ENCODE results near the gene HLA-F.

HLA-F gene

DNA sequence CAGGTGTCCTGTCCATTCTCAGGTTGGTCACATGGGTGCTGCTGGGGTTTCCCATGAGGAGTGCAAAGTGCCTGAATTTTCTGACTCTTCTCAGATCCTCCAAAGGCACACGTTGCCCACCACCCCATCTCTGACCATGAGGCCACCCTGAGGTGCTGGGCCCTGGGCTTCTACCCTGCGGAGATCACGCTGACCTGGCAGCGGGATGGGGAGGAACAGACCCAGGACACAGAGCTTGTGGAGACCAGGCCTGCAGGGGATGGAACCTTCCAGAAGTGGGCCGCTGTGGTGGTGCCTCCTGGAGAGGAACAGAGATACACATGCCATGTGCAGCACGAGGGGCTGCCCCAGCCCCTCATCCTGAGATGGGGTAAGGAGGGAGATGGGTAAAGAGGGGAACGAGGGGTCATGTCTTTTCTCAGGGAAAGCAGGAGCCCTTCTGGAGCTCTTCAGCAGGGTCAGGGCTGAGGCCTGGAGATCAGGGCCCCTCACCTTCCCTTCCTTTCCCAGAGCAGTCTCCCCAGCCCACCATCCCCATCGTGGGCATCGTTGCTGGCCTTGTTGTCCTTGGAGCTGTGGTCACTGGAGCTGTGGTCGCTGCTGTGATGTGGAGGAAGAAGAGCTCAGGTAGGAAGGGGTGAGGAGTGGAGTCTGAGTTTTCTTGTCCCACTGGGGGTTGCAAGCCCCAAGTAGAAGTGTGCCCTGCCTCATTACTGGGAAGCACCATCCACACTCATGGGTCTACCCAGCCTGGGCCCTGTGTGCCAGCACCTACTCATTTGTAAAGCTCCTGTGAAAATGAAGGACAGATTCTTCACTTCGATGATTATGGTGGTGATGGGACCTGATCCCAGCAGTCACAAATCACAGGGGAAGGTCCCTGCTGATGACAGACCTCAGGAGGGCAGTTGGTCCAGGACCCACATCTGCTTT lies 2.0 kb downstream of the HLA-F start:
- no peak for DNase-seq (ENCODE audit: low read depth)

DNA sequence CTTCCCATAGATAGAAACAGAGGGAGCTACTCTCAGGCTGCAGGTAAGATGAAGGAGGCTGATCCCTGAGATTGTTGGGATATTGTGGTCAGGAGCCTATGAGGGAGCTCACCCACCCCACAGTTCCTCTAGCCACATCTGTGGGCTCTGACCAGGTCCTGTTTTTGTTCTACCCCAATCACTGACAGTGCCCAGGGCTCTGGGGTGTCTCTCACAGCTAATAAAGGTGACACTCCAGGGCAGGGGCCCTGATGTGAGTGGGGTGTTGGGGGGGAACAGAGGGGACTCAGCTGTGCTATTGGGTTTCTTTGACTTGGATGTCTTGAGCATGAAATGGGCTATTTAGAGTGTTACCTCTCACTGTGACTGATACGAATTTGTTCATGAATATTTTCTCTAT lies 2.8 kb downstream of the HLA-F start:
- no peak for DNase-seq (ENCODE audit: low read depth)

DNA sequence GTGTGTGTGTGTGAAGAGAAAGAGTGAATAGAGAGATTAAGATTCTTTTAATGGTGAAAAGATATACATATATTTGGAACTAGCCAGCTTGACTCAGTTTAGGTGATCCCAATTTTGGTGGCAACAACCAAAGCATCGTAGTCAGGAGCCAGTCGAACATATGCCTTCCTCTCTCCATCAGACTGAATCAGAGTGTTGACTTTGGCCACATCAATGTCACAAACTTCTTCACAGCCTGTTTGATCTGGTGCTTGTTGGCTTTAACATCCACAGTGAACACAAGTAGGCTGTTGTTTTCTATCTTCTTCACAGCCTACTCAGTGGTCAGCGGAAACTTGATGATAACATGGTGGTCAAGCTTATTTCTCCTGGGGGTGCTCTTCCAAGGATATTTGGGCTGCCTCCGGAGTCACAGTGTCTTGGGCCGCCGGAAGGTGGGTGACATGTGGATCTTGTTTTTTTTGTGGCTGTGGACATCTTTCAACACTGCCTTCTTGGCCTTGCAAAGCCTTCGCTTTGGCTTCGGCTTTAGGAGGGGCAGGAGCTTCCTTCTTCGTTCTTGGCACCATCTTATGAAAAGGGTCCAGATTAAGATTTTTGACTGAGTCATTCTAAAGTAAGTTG lies 3.4 kb downstream of the HLA-F start:
- no peak for DNase-seq (ENCODE audit: low read depth)

DNA sequence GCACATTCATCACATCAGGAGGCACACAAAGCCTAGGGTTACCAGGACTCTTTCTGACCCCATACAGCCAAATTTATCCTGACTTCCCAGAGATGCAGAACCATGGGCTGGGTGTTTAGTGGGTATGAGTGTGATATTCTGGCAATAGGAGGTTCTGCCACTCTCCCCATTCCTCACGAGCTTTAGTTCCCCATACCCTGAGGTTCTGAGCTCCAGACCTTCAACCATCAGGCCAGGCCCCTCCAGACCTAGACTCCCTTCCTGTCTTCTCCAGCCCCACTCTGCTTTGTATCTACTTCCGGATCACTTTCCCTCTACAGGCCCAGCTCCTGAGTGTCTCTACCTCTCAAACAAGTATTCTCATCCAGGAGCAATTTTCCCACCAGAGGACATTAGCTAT lies 4.4 kb downstream of the HLA-F start:
- no peak for DNase-seq (ENCODE audit: low read depth)

DNA sequence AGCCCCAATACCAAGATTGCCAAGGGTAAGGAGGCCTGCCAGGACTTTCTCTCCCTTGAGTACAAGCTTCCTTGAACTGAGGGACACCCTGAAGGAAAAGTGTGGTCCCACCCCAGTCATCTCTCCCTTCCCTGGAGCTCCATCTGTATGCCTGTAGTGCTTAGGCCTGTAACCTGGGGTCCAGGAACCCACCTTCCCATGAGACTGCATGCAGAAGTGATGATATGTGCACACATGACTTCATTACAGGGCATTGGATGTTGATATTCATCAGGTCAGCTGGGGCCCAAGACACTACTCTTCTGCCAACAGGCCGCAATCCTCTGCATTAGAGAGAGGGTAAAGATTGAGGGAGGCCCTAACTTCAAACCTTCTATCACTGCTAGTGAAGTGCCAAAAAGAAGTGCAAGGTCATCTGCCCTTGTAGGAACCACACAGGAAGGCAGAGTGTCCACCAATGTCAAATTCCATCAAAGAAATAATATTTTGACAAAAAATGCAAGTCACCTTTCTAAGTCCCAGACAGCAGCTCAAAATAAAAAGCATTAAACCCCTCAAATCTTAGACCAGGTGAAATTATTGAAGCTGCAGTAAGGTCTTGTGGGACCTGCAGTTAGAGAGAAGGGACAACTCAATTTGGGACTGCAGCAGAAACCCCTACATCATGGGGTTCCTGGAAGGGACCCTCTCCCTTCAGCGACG lies 5.1 kb downstream of the HLA-F start:
- DNase-seq (ENCODE audit: low read depth), result no peak

DNA sequence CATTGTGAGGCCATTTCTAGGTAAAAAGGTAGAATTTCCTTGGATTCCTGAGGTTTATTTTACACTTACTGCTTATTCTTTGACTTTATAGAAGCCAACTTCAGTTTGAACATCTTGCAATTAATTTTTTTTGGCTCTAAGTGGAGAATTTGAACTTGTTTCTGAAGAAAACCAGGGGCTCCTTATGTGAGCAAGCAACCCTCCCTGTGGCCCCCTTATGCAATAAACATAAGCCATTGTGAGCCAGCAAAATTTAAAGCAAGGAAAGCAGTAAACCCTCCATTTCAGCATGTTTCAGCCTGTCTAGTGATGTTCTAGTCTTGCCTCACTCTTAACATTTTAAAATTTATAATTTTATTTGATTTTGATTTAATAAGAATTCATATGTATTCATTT lies 5.6 kb downstream of the HLA-F start:
- DNase-seq (ENCODE audit: low read depth), result no peak

DNA sequence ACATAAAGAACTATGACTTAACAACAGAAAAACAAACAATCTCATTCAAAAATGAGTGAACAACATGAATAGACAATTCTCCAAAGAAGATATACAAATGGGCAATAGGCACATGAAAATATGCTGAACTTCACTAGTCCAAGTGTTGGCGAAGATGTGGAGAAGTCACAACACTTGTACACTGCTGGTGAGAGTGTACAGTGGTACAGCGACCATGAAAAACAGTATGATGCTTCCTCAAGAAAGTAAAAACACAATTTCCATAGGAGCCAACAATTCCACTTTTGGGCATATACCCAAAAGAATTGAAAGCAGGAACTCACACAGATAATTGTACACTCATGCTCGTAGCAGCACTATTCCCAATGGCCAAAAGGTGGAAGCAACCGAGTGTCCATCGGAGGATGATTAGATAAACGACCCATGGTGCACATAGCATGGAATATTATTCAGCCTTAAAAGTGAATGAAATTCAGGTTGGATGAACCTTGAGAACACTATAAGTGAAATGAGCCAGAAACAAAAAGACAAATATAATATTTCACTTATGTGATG lies 6.6 kb downstream of the HLA-F start:
- DNase-seq (ENCODE audit: low read depth), result no peak

DNA sequence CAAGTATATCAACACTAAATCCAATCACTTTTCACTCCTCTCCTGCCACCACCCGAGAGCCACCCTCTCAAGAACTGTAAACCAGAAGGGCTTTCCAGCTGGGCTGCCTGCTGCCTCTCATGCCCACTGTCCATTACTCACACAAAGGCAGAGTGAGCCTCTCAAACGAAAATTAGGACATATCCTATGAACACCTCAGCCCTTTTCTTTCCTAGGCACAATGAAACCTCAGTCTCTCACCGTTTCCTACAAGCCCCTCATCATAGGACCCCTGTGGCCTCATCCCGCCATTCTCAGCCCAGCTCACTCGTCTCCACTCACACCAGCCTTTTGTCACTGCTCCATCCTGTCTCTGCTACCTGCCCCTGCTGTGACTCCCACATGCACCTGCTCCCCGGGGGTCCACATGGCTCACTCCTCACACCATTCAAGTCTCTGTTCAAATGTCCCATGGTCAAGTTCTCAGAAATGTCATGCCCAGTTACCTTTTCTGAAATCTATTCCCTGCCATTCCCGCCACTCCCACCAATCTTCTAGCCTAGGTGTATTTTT lies 7.4 kb downstream of the HLA-F start:
- no peak for DNase-seq (ENCODE audit: low read depth)

DNA sequence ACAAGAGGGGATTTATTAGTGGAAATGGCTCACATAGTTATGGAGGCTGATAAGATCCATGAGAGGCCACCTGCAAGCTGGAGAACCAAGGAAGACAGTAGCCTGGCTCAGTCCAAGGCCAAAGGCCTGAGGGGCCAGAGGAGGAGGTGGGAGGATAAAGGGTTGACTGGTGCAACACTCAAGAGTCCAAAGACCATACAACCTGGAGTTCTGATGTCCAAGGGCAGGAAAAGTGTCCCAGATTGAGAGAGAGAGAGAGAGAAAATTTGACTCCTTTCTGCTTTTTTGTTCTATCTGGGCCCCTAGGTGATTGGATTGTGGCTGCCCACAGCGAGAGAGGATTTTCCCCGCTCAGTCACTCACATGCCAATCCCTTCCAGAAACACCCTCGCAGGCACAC lies 8.0 kb downstream of the HLA-F start:
- no peak for DNase-seq (ENCODE audit: low read depth)

DNA sequence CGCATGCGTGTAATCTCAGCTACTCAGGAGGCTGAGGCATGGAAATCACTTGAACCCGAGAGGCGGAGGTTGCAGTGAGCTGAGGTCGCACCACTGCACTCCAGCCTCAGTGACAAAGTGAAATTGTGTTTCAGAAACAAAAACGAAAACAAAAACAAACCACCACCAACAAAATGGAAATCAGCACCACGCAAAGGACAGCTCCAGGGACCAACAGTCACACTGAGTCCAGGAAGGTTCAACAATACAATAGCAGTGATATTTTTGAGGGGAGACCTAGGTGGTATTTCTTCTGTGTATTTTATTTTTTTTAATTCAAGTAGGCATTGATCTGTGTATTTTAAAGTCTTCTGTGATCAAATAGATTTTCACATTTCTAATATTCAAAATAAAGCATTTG lies 9.8 kb downstream of the HLA-F start:
- DNase-seq (ENCODE audit: low read depth), result no peak

DNA sequence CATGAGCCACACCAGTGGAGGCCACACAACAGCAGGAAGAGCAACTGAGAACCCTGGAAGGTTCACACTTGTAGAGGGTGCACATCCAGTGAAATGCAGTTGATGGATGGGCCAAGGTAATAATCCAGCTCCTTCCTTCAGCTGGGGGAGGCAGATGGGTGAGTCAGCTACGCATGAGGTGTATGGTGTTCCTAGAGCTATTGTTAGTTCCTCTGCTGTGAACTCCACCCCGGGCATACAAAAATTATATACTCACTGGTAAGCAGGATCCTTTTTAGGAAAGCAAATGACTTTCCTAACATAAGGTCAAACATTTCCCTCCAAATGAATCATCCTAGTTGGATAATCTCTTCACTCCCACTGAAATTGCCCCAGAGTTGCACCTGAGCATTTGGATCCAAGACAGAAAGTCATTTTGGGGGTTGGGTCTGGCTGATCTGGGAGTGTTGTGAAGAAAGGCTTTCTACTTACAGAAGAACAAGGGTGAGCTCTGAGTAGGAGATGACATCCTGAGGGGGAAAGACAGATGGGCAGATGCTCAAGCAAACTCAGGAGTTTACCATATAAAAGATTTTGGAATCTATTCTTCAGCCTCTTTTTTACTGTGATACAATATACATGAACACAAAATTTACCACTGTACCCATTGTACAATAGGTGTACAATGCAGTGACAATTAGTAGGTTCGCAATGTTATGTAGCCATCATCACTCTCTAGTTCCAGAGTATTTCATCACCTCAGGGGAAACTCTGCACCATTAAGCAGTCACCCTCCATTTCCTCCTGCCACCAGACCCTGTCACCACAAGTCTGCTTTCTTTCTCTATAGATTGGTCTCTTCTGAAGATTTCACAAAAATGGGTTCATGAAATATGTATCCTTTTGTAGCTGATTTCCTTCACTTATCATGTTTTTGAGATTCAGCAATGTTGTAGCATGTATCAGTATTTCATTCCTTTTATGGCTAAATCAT lies 11.1 kb downstream of the HLA-F start:
- DNase-seq (ENCODE audit: low read depth), result no peak

DNA sequence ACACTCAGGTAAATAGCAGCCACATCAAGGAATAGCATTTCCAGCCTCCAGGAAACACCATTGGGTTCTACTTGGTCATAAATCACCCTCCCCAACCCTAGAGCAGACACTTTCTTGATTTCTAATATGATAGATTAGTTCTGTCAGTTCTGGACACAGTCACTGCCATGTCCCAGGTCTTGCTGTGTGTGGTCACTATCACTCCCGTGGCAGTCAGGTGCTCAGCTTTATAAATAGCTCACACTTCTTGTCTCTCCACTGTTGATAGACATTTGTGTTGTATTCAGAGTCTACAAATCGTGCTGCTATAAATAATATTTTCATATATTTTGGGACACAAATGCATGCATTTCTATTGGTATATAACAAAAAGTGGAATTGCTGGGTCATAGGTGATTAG lies 13.3 kb downstream of the HLA-F start:
- DNase-seq (ENCODE audit: low read depth), result no peak

DNA sequence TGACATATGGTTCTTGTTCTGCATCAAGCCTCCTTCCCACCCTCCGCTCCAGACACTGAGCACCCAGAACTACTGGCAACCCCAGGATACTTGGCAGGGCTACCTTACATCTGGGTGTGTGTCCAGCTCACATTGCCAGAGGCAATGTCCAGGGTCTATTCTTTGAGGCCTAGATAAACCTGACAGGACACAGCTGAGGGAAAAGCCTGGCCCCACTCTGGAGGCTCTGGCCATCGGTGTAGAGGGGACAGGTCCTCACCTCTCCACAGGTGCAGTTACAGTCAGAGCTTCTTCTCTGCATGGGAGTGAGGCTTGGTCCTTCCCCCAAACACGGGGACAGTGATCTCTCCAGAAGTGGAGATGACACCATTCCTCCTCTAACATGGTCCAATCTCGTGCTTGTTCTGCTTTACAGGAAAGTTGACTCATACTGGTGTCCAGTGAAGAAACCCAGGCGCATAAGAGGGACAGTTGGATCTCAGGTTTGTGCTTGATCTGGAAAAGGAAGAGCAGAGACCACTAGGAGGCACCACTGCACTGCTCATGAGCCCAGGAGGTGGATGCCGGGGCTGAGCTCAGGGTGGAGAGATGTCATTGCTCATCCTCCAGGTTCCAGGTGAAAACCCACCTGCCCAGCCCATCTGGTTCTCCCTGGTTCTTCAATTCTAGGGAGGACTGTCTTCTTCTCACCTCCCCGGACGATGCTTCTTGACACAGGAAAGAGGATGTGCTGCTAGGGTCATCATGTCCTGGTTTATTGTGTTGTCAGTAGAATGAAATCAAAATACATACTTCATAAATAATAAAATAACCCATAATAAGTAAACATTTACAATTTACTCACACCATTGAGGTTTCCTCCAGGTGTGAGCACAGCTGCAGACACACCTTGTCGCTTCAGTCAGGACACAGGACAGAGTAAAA lies 14.7 kb downstream of the HLA-F start:
- peak; percentile 66 for DNase-seq (ENCODE audit: low read depth)

DNA sequence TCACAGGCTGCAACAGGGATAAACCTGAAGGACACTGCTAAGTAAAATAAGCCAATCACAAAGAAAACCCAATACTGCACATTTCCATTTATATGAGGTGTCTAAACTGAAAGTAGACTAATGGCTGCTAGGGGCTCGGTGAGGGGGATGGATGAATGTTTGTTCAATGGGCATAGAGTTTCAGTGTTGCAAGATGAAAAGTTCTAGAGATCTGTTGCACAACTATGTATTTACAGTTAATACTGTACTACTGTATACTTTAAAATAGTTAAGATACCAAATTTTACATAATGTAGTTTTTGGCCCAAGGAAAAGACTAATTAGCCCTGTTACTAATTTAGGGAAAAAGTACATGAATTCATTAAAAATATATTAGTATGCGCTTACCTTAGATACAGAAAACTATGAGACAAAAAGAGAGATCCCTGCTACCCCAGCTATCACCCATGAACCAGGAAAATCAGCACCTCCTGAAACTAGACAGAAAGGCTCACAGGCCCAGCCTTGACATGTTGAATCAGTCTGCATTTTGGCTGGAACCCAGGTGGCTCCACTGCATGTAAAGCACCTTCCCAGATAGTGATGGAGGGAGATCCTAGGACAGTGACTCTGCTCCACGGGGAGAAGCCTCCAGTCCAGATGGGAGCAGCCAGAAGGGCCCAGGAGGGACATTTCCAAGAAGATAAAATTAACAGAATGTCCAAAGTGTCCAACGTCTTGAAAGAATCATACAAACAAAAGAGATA lies 16.1 kb downstream of the HLA-F start:
- no peak for DNase-seq (ENCODE audit: low read depth)

DNA sequence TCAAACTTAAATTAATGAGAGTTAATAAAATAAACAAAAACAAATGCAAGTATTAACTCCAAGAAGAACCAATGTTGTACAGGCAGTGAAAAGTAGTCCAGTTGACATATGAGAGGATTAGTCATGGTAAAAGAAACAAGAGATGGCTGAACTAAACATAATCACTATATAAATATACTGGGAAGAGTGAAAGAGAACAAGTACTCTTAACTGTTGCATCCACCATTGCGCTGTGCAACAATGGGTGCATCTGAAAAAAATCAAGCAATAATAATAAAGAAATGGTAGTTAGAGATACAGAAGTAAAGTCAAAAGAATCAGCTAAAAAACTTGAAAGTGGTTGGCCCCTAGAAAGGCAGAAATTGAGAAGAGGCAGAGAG lies 16.6 kb downstream of the HLA-F start:
- DNase-seq (ENCODE audit: low read depth), result peak; percentile 17

DNA sequence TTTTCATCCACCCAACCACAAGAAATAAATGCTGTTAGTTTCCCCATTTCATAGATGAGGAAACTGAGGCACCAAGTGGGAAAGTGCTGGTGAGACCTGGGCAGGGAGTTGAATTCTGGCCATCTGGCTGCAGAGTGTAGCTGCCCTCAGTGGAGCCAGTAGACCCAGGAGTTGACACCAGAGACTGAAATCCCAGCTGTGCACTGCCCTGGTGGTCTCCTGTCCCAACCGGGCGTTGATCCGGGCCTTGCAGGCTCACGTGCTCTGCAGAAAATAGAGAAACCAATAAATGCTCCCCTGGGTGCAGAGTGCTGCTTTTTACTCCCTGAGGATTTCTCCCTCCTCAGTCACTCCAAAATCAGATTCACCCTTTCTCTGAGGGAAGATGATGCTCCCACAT lies 18.4 kb downstream of the HLA-F start:
- DNase-seq (ENCODE audit: low read depth), result no peak

DNA sequence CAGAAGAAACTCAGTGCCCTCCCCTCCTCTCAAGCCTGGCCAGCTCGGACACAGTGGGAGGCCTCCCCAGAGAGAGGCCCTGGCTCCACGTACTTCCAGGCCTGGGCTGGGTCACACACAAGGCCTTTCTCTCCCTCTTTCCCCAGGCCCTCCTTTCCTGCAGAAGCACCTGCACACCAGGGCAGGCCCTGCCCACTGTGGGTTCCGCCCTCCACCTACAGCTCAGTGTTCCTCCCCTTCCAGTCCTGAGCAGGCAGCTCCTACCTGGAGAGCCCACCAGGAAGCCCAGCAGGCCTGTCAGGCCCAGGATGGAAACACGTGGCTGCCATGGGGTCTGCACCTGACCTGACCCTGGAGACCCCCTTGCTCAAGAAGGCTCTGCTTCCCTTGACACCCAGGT lies 18.9 kb downstream of the HLA-F start:
- no peak for DNase-seq (ENCODE audit: low read depth)

DNA sequence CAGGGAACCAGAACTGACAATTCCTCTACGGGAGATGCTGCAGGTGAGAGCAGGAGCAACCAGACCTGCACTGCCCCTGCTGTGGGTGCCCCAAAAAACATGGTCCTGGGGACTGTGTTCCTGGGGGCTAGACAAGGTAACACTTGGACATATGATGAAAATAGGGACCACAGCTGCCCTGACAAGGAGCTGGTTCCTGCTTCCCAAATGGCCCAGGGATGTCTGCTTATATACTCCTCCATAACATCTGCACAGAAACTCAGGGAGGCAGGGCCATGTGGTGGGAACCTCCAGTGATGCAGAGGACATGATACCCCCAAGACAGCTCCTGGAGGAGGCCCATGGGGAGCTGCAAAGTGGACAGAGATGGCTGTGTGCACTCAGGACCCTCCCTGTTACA lies 19.8 kb downstream of the HLA-F start:
- DNase-seq (ENCODE audit: low read depth), result no peak

DNA sequence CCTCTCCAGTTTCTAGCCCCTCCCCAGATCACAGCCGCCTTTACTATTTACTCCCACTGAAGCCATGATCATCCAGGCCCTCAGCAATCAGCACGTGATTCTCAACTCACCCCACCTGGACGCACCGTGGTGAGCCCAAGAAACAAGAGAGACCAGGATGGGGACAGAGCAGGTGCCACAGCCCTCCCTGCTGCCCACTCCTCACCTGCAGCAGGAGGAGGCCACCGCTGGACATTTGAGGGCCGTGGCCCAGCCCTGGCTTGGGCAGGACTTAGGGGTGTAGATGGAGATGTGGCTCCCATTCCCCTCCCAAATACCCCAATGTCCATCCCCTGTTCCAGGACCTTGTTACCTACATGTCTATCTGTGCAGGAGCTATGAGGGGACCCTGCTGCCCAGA lies 20.3 kb downstream of the HLA-F start:
- no peak for DNase-seq (ENCODE audit: low read depth)
